Ascending aorta (tissue), 2 donors: ENCODE results near the gene ATAD3C. TPM values are rescaled to one million over a fixed set of nuclear protein-coding genes. Genes with fewer than 3 reads are reported as not detected.
"Not testable (repeated sequence)": the region's sequence is repeated elsewhere in the genome, so short reads cannot be mapped to it uniquely, and the experiment has no call there.

Source experiments
- DNase-seq, 2 donors: peaks; one replicate each; pipeline ENCODE4 v3.0.0-alpha.2; 2019; ENCODE audit warnings: low spot score in 2 of 2
- H3K27ac ChIP-seq, 2 donors: fragments of 200-600 bp; sonication (generic); one replicate each; pipeline ENCODE4 v1.5.1; 2016 to 2017; ENCODE audit warnings: mild to moderate bottlenecking in 1 of 2
- H3K27me3 ChIP-seq: fragments of 200-600 bp; sonication (generic); one replicate; pipeline ENCODE4 v1.5.1; 2017
- H3K36me3 ChIP-seq, 2 donors: fragments of 200-600 bp; sonication (generic); one replicate each; pipeline ENCODE4 v1.5.1; 2016
- H3K4me1 ChIP-seq, 2 donors: fragments of 200-600 bp; sonication (generic); one replicate each; pipeline ENCODE4 v1.5.1; 2016 to 2017; ENCODE audit warnings: mild to moderate bottlenecking in 1 of 2
- H3K4me3 ChIP-seq, 2 donors: fragments of 200-600 bp; sonication (generic); one replicate each; pipeline ENCODE4 v1.5.1; 2016 to 2017; ENCODE audit warnings: mild to moderate bottlenecking in 1 of 2
- H3K9me3 ChIP-seq, 2 donors: fragments of 200-600 bp; sonication (generic); one replicate each; pipeline ENCODE4 v1.5.1; 2016
- intact Hi-C: fragments of 100-400 bp; cut with DNase I; formaldehyde crosslinking; loops from one replicate; pipeline ENCODE4 v1.15.1; 2023
- total RNA-seq: library from RNA; depleted of rRNA; stranded (reverse); fragments of >200 nt; gene quantifications from one replicate; pipeline ENCODE4 v1.1.0, GENCODE V29; 2016
- TF ChIP-seq, protein P1 (sequence below), 3 experiments: fragments of 200-600 bp in 2 of 3; fragments of 450-650 bp in 1 of 3; sonication (generic) in 2 of 3; IDR thresholded peaks; one replicate each; pipeline ENCODE4 v1.5.1; 2016 to 2019; ENCODE audit warnings: antibody characterized with exemption in 3 of 3, mild to moderate bottlenecking in 1 of 3, moderate library complexity in 1 of 3

ATAD3C gene
- total RNA-seq, 1 donor from 2014 or later = not detected

DNA sequence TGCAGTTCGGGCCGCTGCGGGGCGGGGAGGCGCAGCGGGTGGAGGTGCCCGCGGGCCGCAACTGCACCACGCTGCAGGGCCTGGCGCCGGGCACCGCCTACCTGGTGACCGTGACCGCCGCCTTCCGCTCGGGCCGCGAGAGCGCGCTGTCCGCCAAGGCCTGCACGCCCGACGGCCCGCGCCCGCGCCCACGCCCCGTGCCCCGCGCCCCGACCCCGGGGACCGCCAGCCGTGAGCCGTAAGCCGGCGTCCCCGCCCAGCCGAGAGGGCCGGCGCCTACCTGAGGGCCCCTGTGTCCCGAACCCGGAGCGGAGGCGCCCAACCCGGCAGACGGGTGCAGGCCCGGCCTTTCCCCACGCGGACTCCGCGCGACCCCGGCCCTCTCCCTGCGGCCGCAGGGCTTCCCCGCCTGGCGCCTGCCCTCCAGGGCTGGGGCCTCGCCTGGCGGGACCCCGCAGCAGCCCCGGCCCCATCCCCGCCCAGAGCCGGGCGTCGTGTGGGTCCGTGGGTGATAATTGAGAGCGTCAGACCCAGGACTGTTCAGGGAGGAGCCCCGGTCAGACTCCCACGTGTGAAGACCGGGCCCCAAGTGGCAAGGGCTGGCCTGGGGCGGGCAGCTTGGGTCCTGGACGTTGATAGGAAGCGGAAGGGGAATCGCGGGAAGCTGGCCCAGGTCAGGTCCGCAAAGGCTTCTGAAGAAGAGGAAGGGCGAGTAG, 9.8 kb upstream of the ATAD3C start:
- TF ChIP-seq, protein P1, sequence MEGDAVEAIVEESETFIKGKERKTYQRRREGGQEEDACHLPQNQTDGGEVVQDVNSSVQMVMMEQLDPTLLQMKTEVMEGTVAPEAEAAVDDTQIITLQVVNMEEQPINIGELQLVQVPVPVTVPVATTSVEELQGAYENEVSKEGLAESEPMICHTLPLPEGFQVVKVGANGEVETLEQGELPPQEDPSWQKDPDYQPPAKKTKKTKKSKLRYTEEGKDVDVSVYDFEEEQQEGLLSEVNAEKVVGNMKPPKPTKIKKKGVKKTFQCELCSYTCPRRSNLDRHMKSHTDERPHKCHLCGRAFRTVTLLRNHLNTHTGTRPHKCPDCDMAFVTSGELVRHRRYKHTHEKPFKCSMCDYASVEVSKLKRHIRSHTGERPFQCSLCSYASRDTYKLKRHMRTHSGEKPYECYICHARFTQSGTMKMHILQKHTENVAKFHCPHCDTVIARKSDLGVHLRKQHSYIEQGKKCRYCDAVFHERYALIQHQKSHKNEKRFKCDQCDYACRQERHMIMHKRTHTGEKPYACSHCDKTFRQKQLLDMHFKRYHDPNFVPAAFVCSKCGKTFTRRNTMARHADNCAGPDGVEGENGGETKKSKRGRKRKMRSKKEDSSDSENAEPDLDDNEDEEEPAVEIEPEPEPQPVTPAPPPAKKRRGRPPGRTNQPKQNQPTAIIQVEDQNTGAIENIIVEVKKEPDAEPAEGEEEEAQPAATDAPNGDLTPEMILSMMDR (IDR thresholded peaks at IDR 0.05) = no peak
- Histone ChIP-seq H3K4me3 (no peak overlapping the region), H3K4me1 (peaks cover 7 to 15% of the 10 kb centered on the region in 2 donors), H3K9me3 (no peaks in the 10 kb centered on the region), H3K36me3 (no peaks in the 10 kb centered on the region), H3K27me3 (peaks cover 3% of the 10 kb centered on the region), H3K27ac (no peak overlapping the region)
- intact Hi-C loops = no loop called here
- DNase-seq = no peak

DNA sequence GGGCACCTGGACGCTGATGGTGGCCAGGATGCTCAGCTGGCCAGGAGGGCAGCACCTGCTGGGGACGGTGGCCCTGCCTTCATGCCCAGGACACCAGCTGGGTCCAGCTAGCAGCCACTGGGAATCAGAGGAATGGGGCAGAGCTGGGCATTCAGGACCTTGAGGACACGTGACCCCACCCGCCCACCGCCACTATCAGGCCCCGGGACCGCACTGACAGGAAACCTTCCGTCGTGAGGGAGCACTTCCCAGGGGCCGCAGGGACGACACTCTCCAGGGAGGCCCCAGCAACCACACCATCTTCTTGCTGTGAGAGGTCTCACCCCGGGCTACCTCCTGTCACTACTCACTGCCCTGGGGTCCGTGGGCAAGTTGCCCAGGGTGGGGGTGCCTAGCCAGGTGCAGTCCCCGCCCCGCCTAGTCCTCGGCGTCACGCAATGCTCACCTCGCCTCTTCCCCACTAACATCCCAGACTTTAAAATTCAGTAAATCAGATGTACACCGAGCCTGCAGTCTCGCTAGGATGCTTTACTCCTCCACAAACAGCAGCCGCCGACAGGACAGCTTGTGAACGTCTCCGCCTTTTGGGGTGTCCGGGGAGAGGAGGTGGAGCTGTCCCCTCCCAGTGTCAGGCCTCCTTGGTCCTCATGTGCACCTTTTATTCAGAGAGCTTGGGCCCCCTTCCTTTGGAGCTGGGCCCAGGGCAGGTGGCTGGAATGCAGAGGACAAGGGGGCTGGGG, 9.1 kb upstream of the ATAD3C start:
- Histone ChIP-seq H3K9me3 (no peaks in the 10 kb centered on the region), H3K27ac (no peak overlapping the region), H3K36me3 (no peaks in the 10 kb centered on the region), H3K27me3 (peaks cover 3% of the 10 kb centered on the region), H3K4me3 (no peak overlapping the region), H3K4me1 (peaks cover 7 to 10% of the 10 kb centered on the region in 2 donors)
- intact Hi-C loops = no loop called here
- no peak for DNase-seq
- TF ChIP-seq, protein P1 (IDR thresholded peaks at IDR 0.05) = no peak

DNA sequence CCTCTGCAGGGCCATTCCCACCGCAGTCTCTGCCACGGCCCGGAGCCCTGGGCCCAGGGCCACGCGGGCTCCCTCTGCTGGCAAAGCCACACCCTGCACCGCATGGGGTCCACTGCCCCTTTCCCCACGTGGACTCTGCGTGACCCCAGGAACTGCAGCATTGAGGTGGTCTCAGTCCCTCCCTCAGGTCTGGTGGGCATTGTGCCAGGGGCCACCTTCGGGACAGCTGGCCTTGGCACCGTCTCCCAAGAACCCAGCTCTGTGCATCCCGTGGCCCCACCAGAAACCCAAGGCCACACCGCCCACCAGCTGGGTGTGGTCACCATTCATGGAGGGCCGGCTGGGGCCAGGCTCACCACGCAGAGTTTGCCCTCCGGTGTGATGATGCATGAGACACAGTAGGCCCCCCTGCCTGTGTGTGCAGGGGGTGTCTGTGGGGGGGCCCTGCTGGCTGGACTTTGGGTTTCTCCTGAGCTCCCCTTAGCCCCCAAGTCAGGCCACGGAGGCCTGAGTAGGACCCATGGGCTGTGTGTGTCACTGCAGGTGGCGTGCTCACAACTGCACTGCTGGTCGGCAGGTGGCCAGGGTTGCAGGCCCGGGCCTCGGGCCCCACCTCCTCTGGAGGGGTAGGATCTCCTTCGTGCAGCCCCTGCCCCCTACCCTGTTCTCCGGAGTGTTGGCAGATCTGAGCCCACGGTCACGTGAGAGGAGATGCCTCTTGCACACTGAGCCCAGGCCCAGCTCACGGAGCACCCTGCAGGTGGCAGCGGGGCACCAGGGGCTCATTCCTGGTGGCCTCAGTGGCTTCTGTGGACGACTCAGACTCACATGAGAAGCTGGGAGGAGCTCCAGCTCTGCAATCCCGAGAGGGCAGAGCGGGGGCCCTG, 8.2 kb upstream of the ATAD3C start:
- TF ChIP-seq, protein P1 (IDR thresholded peaks at IDR 0.05) = peak; percentile 64 to 79 (median 73)
- no peaks in the 10 kb centered on the region for H3K36me3 ChIP-seq
- DNase-seq = no peak
- no peak overlapping the region for H3K4me3 ChIP-seq
- no peaks in the 10 kb centered on the region for H3K9me3 ChIP-seq
- no peaks in the 10 kb centered on the region for H3K27me3 ChIP-seq
- no peak overlapping the region for H3K27ac ChIP-seq
- peaks cover under 1 to 5% of the 10 kb centered on the region in 2 donors for H3K4me1 ChIP-seq
- intact Hi-C loops = no loop called here

DNA sequence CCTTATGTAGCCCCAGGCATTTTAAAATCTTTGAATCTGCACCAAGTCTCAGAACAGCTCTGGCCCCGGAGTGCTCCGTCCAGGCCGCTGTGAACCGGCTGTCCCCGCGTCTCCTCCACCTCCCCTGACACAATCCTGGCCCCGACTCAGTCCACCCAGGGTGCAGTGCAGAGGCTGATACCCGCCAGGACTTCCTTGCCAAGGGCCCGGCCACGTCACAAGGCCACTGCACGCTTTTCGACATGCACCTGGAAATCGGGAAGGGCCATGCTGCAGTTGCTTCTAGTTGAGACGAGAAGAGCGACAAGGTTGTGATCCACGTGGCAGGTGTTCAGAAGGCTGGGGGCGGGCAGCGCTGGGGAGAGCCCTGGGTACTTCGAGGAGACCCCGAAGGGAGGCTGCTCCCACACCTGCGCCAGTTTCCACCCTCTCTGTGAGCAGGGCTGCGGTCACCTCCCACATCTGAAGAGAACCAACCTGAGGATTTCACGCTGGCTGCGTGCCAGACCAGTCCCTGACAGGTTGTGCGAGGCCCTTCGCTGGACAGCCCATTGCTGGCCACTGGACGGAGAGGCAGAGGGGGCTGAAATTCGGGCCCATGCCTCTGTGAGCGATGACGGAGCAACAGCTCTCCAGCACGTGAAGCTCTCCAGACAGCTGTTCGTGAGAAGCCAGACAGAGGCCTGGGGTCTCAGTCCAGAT, 7.3 kb upstream of the ATAD3C start:
- intact Hi-C loops = no loop called here
- Histone ChIP-seq H3K4me3 (no peak overlapping the region), H3K27ac (no peak overlapping the region), H3K4me1 (no peaks in the 10 kb centered on the region), H3K36me3 (no peaks in the 10 kb centered on the region), H3K9me3 (no peaks in the 10 kb centered on the region), H3K27me3 (no peaks in the 10 kb centered on the region)
- TF ChIP-seq, protein P1 (IDR thresholded peaks at IDR 0.05) = no peak
- no peak for DNase-seq

DNA sequence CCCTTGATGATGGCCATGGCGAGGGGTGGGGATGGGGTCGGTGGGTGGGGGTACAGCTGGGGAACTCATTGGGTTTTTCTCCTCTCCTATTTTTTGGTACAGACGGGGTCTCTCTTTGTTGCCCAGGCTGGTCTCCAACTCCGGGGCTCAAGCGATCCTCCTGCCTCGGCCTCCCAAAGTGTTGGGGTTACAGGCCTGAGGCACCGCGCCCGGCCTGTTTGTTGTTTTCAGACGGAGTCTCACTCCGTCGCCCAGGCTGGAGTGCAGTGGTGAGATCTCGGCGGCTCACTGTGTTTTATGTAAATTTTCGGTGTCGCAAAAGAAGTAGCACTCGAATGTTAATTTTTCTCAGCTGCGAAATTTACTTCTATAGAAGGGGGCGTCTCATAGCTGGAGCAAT, 2.9 kb upstream of the ATAD3C start:
- H3K36me3 ChIP-seq, intact Hi-C loops, H3K4me1 ChIP-seq, H3K27ac ChIP-seq, H3K4me3 ChIP-seq, H3K9me3 ChIP-seq, H3K27me3 ChIP-seq, DNase-seq: not testable (repeated sequence)

DNA sequence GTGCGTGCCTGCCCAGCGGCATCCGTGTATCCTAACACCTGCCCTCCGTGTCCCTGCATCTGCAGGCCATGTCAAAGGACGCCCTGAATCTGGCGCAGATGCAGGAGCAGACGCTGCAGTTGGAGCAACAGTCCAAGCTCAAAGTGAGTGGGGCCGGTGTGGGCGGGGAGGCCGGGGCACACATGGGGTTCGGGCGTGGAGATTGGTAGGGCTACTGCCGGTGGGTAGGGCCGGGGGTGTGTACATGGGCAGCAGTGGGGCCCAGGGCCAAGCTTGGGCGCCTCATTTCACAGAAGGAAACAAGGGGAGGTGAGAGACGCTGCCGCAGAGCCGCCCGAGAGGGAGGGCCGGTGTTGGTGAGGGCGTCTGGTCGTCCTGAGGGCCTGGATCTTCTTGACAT, 1.1 kb downstream of the ATAD3C start:
- H3K9me3 ChIP-seq, H3K4me1 ChIP-seq, H3K27me3 ChIP-seq, H3K27ac ChIP-seq, H3K4me3 ChIP-seq, H3K36me3 ChIP-seq, intact Hi-C loops, DNase-seq: not testable (repeated sequence)
